K562 (cell line): ENCODE measurements around the gene GUCY2D. TPM values are rescaled to one million over a fixed set of nuclear protein-coding genes. Genes with fewer than 3 reads are reported as not detected.

Experiments
- ATAC-seq: fragments of 200-7000 bp; cut with Tn5 transposase; 3 replicates; pipeline ENCODE4 v1.9.1; 2020; ENCODE audit warnings: moderate library complexity
- BruUV-seq: library from RNA; stranded (reverse); fragments of 400-500 nt; replicated peaks from 2 replicates; lab custom pipeline; 2021; lab: Mats Ljungman, UMichigan
- CTCF ChIA-PET: fragments of 300-600 bp; formaldehyde crosslinking; extraction: SDS; loops from one replicate; lab custom pipeline; 2021; ENCODE audit warnings: low intra/inter-chr PET ratio; lab: Yijun Ruan, JAX
- POLR2A ChIA-PET: fragments of 300-600, 350-650 bp; sonication (Branson Sonifier 250); formaldehyde crosslinking; extraction: SDS; loops from one replicate; lab custom pipeline; 2021; ENCODE audit warnings: antibody characterized with exemption, inconsistent platforms; lab: Yijun Ruan, JAX
- DNase-seq, 4 experiments: peaks; one replicate each; pipeline versions ENCODE4 v3.0.0 to v3.0.0-alpha.2; 2011 to 2018; ENCODE audit warnings: low spot score in 3 of 4, mixed read lengths in 3 of 4; ENCODE audit errors: extremely low read depth in 1 of 4
- FAIRE-seq: peaks from 2 replicates; lab custom pipeline; 2011; peaks lifted over from hg19 to GRCh38; lab: Jason Lieb, UNC
- H2AFZ ChIP-seq: 2 replicates; pipeline ENCODE4 v1.6.0; 2011; ENCODE audit warnings: low read depth, low read length, control low read depth, inconsistent platforms
- H3K27ac ChIP-seq: fragments of 200-600 bp; 3 replicates; pipeline ENCODE4 v1.8.0; 2011; ENCODE audit warnings: low read depth, mild to moderate bottlenecking, control low read depth, inconsistent platforms, low read length, moderate library complexity, mixed read lengths; ENCODE audit errors: extremely low read depth
- H3K27me3 ChIP-seq, 2 experiments: fragments of 300-600 bp in 1 of 2; 2 replicates in 1 of 2; 3 replicates in 1 of 2; pipeline versions ENCODE4 v1.6.0 to v1.8.0; 2011; ENCODE audit warnings: inconsistent platforms in 2 of 2, low read length in 2 of 2, mild to moderate bottlenecking in 1 of 2, mixed read lengths in 1 of 2, moderate library complexity in 1 of 2; ENCODE audit not compliant: control insufficient read depth in 2 of 2, insufficient read depth in 2 of 2
- H3K36me3 ChIP-seq: fragments of 300-600 bp; 3 replicates; pipeline ENCODE4 v1.8.0; 2011; ENCODE audit warnings: mild to moderate bottlenecking, low read length, inconsistent platforms; ENCODE audit not compliant: control insufficient read depth, insufficient read depth
- H3K4me1 ChIP-seq, 2 experiments: fragments of 200-600 bp in 1 of 2; replicated peaks in 1 of 2; 2 replicates in 1 of 2; 3 replicates in 1 of 2; pipeline versions ENCODE4 v1.5.1 to v1.8.0; 2011; ENCODE audit warnings: inconsistent platforms in 2 of 2, low read length in 2 of 2, mild to moderate bottlenecking in 1 of 2, mixed read lengths in 1 of 2, moderate library complexity in 1 of 2; ENCODE audit not compliant: control insufficient read depth in 2 of 2, insufficient read depth in 2 of 2
- H3K4me2 ChIP-seq: 2 replicates; pipeline ENCODE4 v1.6.1; 2011; ENCODE audit warnings: low read length, control low read depth, inconsistent platforms, mixed read lengths; ENCODE audit not compliant: insufficient read depth
- H3K4me3 ChIP-seq: fragments of 200-600 bp; sonication (generic), shearing (Covaris generic); 2 replicates; pipeline ENCODE4 v1.5.1; 2016; ENCODE audit warnings: control low read depth, inconsistent platforms
- H3K79me2 ChIP-seq: fragments of 200-600 bp; 3 replicates; pipeline ENCODE4 v1.8.0; 2011; ENCODE audit warnings: low read length, inconsistent platforms; ENCODE audit not compliant: control insufficient read depth, insufficient read depth
- H3K9ac ChIP-seq, 2 experiments: 2 replicates each; pipeline versions ENCODE4 v1.6.0 to v1.6.1; 2011; ENCODE audit warnings: low read depth in 2 of 2, low read length in 2 of 2, control low read depth in 1 of 2, inconsistent platforms in 1 of 2, mild to moderate bottlenecking in 1 of 2, mixed read lengths in 1 of 2; ENCODE audit not compliant: insufficient read depth in 1 of 2
- H3K9me1 ChIP-seq: one replicate; pipeline ENCODE4 v1.6.0; 2011; ENCODE audit warnings: inconsistent platforms, mild to moderate bottlenecking, low read length, moderate library complexity; ENCODE audit not compliant: control insufficient read depth, insufficient read depth
- H3K9me3 ChIP-seq: replicated peaks from 2 replicates; pipeline ENCODE4 v1.5.1; 2011; ENCODE audit warnings: low read depth, low read length, inconsistent platforms; ENCODE audit not compliant: control insufficient read depth, insufficient read depth
- H4K20me1 ChIP-seq: replicated peaks from 2 replicates; pipeline ENCODE4 v1.6.1; 2011; ENCODE audit warnings: low read length, inconsistent platforms, mixed read lengths; ENCODE audit not compliant: control insufficient read depth, insufficient read depth
- BRF1 ChIP-seq: IDR thresholded peaks from 3 replicates; pipeline ENCODE4 v1.6.1; 2011; ENCODE audit warnings: borderline replicate concordance, mild to moderate bottlenecking; ENCODE audit not compliant: insufficient read length; ENCODE audit errors: extremely low read depth
- EGR1 ChIP-seq: fragments of 450-650 bp; conservative IDR thresholded peaks from 2 replicates; pipeline ENCODE4 v1.6.1; 2017; ENCODE audit warnings: mild to moderate bottlenecking
- HMG20B ChIP-seq: fragments of 250-450 bp; sonication (Bioruptor Pico); IDR thresholded peaks from 2 replicates; pipeline ENCODE4 v1.5.0; 2021; ENCODE audit warnings: mild to moderate bottlenecking
- NRF1 ChIP-seq, 2 experiments: fragments of 450-650 bp; IDR thresholded peaks in 1 of 2; conservative IDR thresholded peaks in 1 of 2; 2 replicates each; pipeline ENCODE4 v1.6.1; 2014; ENCODE audit warnings: mild to moderate bottlenecking in 2 of 2
- SFPQ ChIP-seq: fragments of 200-400 bp; formaldehyde crosslinking; IDR thresholded peaks from 2 replicates; pipeline ENCODE4 v1.6.1; 2017; ENCODE audit warnings: mild to moderate bottlenecking, low read depth, low read length, moderate library complexity
- SIRT6 ChIP-seq: IDR thresholded peaks from one replicate; pipeline ENCODE4 v1.6.1; 2012; ENCODE audit warnings: low read depth, mild to moderate bottlenecking, control low read depth, inconsistent platforms, low read length, moderate library complexity
- TCF3 ChIP-seq: sonication (generic); formaldehyde crosslinking; IDR thresholded peaks from 2 replicates; pipeline ENCODE4 v1.4.0; 2020; ENCODE audit warnings: mild to moderate bottlenecking, missing genetic modification reagents
- ZNF76 ChIP-seq: fragments of 250-450 bp; sonication (Bioruptor Pico); IDR thresholded peaks from 2 replicates; pipeline ENCODE4 v1.4.0; 2020; ENCODE audit warnings: mild to moderate bottlenecking, moderate library complexity, borderline replicate concordance
- WGBS: fragments of 100-300 bp; shearing (Covaris generic); methylation state at CpG from one replicate; pipeline ENCODE4 v1.1.6; 2016; ENCODE audit warnings: low coverage, mixed read lengths; ENCODE audit not compliant: insufficient coverage; ENCODE audit errors: missing lambda C conversion rate; 5-methylcytosine and 5-hydroxymethylcytosine counted together
- in situ Hi-C: fragments of 300-500 bp; cut with MboI; formaldehyde crosslinking; loops from 4 replicates; pipeline ENCODE4 v1.15.0; 2018; ENCODE audit warnings: inconsistent platforms, mixed read lengths
- intact Hi-C: fragments of 100-400 bp; cut with micrococcal nuclease; formaldehyde crosslinking; loops from 2 replicates; pipeline ENCODE4 v1.14.2; 2022
- polyA plus RNA-seq, 8 experiments: library from polyadenylated mRNA; depleted of rRNA in 4 of 8; stranded (reverse) in 5 of 8; unstranded in 3 of 8; fragments of >200 nt; fragmentation: Nextera tagmentation in 2 of 8; fragmentation: Illumina TruSeq in 1 of 8; extraction: Ambion mirVana in 2 of 8; extraction: Trizol in 1 of 8; gene quantifications; 2 replicates each; pipeline versions ENCODE4 v1.2.1 to v1.2.3, GENCODE V29; 2011 to 2014; ENCODE audit warnings: inconsistent platforms in 1 of 8, missing spikeins in 1 of 8
- total RNA-seq, 7 experiments: library from RNA; depleted of rRNA in 6 of 7; stranded (reverse); fragments of >200 nt in 6 of 7; fragmentation: Illumina TruSeq in 2 of 7; extraction: Trizol in 2 of 7; gene quantifications; 2 replicates each; pipeline versions ENCODE4 v1.2.1 to v1.2.3, GENCODE V29; 2011 to 2021; ENCODE audit warnings: low replicate concordance in 1 of 7

The GUCY2D gene
- total and polyA plus RNA-seq, 9 of the 15 experiments (the other 6 are each of a cell fraction or from before 2014, with no cell fraction given), result 0.05 TPM; not detected in 8

GRCh38 chr17:8003594-8004181 lies 1.3 kb downstream of the GUCY2D start:
- ATAC-seq (no peak), DNase-seq (no peak), FAIRE-seq (no peak)
- POLR2A ChIA-PET, result interaction anchor here (0.6 kb wide), 1 partner anchor 740 kb away, joined by 3 read pairs; no protein-coding TSS in a partner anchor
- Histone ChIP-seq H3K79me2 (no peaks in the 10 kb centered on the region), H3K9me3 (no peaks in the 10 kb centered on the region), H2AFZ (no peak overlapping the region), H3K36me3 (no peaks in the 10 kb centered on the region), H4K20me1 (no peaks in the 10 kb centered on the region), H3K4me2 (no peak overlapping the region), H3K9ac (peak overlapping the region in 1 of 2 experiments; percentile 17; a peak in 1 of 4 replicates), H3K9me1 (no peaks in the 10 kb centered on the region), H3K27me3 (peaks cover 13 to 57% of the 10 kb centered on the region in 2 experiments; a peak in 4 of 5 replicates), H3K4me3 (no peak overlapping the region), H3K4me1 (peaks cover 0 to 19% of the 10 kb centered on the region in 2 experiments; a peak in 2 of 5 replicates), H3K27ac (no peak overlapping the region)
- no peak for TF ChIP-seq SIRT6
- TF ChIP-seq NRF1 (conservative IDR thresholded peaks at IDR 0.05 in 1 of 2, IDR thresholded peaks at IDR 0.05 in 1 of 2), result 0 out of 4 replicates have a peak, but pooled peaks of 1 of the 2 experiments have one; percentile 16
- TF ChIP-seq TCF3 (CRISPR knock-in tag), result no peak
- TF ChIP-seq BRF1, result no peak
- 32% methylated on average over 19 of the region's 44 CpGs for WGBS
- in situ Hi-C loops, result no loop called here
- intact Hi-C loops, result no loop called here
- no TSS peak for BruUV-seq
- CTCF ChIA-PET, result no interaction called here

GRCh38 chr17:8004899-8005298 lies 2.5 kb downstream of the GUCY2D start:
- peaks cover 13 to 62% of the 10 kb centered on the region in 2 experiments; a peak in 4 of 5 replicates for H3K27me3 ChIP-seq
- BruUV-seq, result no TSS peak
- no peak for ATAC-seq

More at GRCh38 chr17:8004899-8005298, 2.5 kb downstream of the GUCY2D start:
- in situ Hi-C loops (loop anchor here (5.0 kb wide), 1 partner anchor 37 kb away; no protein-coding TSS in a partner anchor), intact Hi-C loops (no loop called here)
- H3K9ac ChIP-seq, result no peak overlapping the region
- no peaks in the 10 kb centered on the region for H3K36me3 ChIP-seq
- H3K4me1 ChIP-seq, result peaks cover 0 to 19% of the 10 kb centered on the region in 2 experiments; a peak in 2 of 5 replicates
- no peak for TF ChIP-seq SFPQ
- no peak for TF ChIP-seq HMG20B (CRISPR knock-in tag)
- no peak for TF ChIP-seq ZNF76 (CRISPR knock-in tag)
- peak; percentile 32; the same call in 1 of the 2 replicates for TF ChIP-seq EGR1
- peak in 1 of 2 experiments; percentile 26; a peak in 2 of 4 replicates for TF ChIP-seq NRF1 (conservative IDR thresholded peaks at IDR 0.05 in 1 of 2, IDR thresholded peaks at IDR 0.05 in 1 of 2)
- POLR2A ChIA-PET, result interaction anchor here (0.6 kb wide), 1 partner anchor 383 kb away, joined by 4 read pairs; no protein-coding TSS in a partner anchor
- no peak overlapping the region for H3K27ac ChIP-seq
- FAIRE-seq (no peak), DNase-seq (no peak)
- no peaks in the 10 kb centered on the region for H4K20me1 ChIP-seq
- H3K9me1 ChIP-seq, result no peaks in the 10 kb centered on the region
- no peak overlapping the region for H3K4me3 ChIP-seq
- no peak overlapping the region for H2AFZ ChIP-seq
- whole genome bisulfite sequencing, result 0% methylated on average over 4 of the region's 6 CpGs
- CTCF ChIA-PET, result no interaction called here
- H3K9me3 ChIP-seq, result no peaks in the 10 kb centered on the region
- no peak overlapping the region for H3K4me2 ChIP-seq
- no peaks in the 10 kb centered on the region for H3K79me2 ChIP-seq
